CD4-positive, alpha-beta T cell treated with Interleukin-10 for 1 hour (primary cell): Measurements from ENCODE around the gene NBPF4.
"Not testable (repeated sequence)": the region's sequence is repeated elsewhere in the genome, so short reads cannot be mapped to it uniquely, and the experiment has no call there.

Source experiments
- DNase-seq: peaks from one replicate; pipeline ENCODE4 v3.0.0-alpha.2; 2020

Gene NBPF4, protein sequence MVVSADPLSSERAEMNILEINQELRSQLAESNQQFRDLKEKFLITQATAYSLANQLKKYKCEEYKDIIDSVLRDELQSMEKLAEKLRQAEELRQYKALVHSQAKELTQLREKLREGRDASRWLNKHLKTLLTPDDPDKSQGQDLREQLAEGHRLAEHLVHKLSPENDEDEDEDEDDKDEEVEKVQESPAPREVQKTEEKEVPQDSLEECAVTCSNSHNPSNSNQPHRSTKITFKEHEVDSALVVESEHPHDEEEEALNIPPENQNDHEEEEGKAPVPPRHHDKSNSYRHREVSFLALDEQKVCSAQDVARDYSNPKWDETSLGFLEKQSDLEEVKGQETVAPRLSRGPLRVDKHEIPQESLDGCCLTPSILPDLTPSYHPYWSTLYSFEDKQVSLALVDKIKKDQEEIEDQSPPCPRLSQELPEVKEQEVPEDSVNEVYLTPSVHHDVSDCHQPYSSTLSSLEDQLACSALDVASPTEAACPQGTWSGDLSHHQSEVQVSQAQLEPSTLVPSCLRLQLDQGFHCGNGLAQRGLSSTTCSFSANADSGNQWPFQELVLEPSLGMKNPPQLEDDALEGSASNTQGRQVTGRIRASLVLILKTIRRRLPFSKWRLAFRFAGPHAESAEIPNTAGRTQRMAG

GRCh38 chr1:108243976-108244375 lies at the start of gene NBPF4:
Gene NBPF4, minus strand, starts transcription at chr1:108244076. Its CDS starts 315 bp downstream, at chr1:108243761.
- not testable (repeated sequence) for DNase-seq

GRCh38 chr1:108282528-108283257 lies 38.8 kb upstream of the NBPF4 start:
- DNase-seq = not testable (repeated sequence)

DNA sequence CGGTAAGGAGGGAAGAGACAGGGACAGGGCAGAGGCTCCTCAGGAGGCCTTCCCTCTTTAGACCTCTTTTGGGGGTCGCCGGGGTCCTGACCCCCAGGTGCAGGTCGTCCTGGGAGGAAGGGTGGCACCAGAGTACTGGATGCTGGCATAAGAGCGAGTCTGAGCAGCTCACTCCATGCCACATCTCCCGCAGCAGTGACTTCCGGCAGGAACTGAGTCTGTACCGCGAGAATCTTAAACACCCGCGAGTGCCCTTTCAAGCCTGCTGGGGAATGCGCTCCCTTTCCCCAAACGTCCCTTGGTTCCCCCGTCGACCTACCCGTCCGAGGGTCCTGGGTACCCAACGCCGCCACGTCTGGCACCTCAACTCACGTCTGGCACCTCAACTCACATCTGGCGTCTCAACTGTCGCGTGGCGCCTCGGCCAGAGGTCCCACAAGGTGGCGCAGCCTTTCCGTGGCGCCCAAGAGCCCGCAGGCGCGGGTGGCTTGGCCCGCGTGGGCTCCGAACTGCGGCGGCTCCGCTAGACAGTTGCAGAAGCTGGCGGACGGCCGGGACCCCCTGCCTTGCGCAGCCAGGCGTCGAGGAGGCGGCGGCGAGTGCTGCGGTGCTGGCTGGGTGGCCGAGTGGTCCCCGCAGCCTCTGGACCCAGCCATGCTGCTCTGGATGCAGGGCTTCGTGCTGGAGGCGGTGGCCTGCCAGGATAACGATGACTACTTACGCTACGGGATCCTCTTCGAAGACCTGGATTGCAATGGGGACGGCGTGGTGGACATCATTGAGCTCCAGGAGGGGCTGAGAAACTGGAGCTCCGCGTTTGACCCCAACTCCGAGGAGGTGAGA lies 28.8 kb upstream of the NBPF4 start:
- not testable (repeated sequence) for DNase-seq

- DNase-seq = not testable (repeated sequence)
These were observed 23.2 kb upstream of the NBPF4 start for GRCh38 chr1:108267097-108267496.

DNA sequence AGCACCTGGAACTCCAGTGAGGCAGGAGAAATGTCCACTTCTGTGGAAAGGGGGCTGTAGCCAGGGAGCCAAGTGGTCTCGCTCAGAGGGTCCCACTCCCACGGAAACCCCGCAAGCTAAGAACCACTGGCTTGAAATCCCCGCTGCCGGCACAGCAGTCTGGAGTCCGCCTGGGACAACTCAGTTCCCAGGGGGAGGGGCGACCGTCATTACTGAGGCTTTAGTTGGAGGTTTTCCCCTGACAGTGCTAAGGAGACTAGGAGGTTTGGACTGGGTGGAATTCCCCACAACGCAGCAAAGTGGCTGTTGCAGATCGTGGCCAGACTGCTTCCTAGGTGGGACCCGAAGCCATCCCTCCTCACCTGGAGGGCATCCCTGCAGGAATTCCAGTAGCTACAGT lies 18.1 kb upstream of the NBPF4 start:
- not testable (repeated sequence) for DNase-seq

DNA sequence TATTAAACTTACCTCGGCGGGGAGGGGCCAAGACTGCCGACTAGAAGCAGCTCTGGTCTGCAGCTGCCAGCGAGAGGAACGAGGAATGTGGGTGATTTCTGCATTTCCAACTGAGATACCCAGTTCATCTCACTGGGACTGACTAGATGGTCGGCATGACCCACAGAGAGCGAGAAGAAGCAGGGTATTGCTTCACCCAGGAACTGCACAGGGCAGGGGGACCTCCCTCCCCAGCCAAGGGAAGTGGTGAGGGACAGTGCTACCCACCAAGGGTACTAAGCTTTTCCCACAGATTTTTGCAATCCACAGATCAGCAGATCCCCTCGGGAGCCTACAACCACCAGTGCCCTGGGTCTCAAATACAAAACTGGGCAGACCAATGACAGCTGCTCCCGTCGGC lies 17.6 kb upstream of the NBPF4 start:
- not testable (repeated sequence) for DNase-seq

GRCh38 chr1:108260578-108261259 lies 16.8 kb upstream of the NBPF4 start:
- DNase-seq = not testable (repeated sequence)

- DNase-seq = not testable (repeated sequence)
These were observed 11.6 kb upstream of the NBPF4 start for GRCh38 chr1:108255426-108255825.

DNA sequence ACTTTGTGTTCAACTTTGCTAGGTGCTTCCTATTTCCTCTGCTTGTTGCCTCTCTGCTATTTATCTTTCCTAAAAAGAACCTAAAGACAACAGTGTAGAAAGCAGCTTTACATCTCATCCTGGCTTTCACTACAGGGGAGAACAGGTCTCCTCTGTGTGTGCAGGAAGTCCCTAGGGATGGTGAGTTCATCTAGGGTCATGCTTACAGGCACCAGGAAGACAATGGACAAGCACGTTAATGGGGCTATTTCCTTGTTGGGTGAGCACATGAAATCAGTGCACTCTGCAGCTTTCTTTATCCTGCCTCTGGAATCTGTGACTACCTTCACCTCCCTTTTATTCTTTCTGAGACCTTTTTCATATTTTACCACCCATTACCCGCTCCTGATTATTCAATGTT lies 4.5 kb downstream of the NBPF4 start:
- not testable (repeated sequence) for DNase-seq

- not testable (repeated sequence) for DNase-seq
These were observed 8.6 kb downstream of the NBPF4 start for GRCh38 chr1:108235308-108235707.

GRCh38 chr1:108232183-108232582 lies 11.7 kb downstream of the NBPF4 start:
- DNase-seq = not testable (repeated sequence)

DNA sequence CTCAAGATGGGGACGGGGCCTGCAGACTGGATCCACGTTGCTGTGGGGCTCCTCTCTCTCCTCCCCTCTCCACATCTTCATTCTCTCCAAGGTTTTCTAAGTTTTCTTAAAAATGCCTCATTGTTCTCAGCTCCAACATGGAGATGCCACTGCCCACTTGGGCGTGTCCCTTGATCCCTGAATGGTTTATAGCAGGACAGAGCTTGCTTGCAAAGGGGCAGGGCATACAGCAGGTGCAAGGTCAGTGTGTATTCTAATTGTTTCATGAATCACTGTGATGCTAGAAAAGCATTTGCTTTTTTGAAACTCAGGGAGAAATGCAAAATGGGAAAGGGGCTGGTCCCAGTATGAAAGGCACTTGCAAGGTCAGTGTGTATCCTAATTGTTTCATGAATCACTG lies 13.9 kb downstream of the NBPF4 start:
- not testable (repeated sequence) for DNase-seq

- DNase-seq = not testable (repeated sequence)
These were observed 16.1 kb downstream of the NBPF4 start for GRCh38 chr1:108227772-108228171.

GRCh38 chr1:108226855-108227254 lies 17.0 kb downstream of the NBPF4 start:
- DNase-seq = not testable (repeated sequence)

- not testable (repeated sequence) for DNase-seq
These were observed 20.6 kb downstream of the NBPF4 start for GRCh38 chr1:108223226-108223625.

DNA sequence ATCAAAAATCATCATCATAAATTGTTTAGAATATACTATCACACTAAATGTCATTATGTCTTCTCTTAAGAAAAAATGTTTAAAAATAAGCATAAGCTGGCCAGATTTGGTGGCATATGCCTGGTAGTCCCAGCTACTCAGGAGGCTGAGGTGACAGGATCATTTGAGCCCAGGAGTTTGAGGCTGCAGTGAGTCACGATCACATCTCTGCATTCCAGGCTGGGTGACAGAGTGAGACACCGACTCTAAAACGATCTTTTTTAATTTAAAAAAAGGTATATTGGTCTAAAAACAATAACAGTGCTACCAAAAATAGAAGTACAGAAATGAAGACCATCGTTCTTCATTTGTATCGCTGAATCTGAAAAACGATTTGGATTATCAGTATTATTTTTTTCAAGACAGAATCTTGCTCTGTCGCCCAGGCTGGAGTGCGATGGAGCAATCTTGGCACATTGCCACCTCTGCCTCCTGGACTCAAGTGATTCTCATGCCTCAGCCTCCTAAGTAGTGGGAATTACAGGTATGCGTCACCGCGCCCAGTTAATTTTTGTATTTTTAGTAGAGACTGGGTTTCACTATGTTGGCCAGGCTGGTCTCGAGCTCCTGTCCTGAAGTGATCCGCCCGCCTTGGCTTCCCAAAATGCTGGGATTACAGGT lies 26.2 kb downstream of the NBPF4 start:
- DNase-seq = not testable (repeated sequence)

DNA sequence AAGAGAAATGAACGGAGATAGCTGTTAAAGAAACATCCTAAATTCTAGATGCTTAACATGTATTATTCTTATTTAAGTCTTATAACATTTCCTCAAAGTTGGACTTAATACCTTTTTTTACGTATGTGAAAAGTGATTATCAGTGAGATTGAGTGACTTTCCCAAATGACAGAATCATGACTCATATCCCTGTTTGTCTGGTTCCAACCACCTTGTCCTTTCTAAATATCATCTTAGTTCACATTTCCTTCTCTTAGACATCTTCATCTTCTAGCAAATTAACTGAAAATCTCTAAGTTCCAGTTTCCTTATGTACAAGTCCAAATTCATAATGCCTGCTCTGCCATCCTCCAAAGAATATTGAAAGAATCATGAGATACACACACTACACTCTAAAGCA lies 26.9 kb downstream of the NBPF4 start:
- DNase-seq = not testable (repeated sequence)

DNA sequence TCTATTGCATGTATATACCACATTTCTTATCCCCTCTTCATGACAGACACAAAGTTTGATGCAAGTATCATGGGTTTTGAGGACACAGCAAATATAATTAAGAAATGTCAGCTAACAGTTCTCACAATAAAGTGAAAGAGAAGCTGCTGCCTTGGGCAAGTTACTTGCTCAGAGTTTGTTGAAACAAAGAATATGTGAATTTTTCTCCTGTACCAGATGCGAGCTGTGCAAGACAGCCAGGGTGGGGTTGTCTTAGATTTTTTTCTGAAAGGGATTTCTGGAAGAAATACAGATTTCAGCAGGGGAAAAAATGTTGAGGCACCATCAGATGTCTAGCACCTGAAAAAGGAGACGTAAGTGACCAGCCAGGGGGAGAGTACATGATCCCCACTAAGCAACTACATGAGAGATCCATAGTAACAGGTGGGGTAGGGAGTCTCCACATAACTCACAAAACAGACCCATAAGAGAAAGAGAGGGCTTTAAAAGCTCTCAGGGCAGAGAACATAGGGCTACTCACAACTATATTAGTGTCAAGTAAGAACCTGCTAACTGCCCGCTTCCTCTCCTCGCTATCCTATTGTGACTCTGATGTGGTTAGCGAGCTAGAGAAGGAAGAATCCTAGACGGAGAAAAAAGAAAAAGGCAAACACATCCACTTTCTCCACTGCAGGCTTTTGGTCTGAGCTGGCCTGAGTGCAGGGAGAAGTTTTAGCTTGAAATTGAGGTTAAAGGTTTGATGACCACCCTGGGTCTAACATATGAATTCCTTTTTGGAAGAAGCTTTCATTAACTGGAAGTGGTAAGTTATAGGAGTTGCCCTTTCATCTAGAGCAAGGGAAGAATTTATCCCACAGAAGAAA lies 27.6 kb downstream of the NBPF4 start:
- DNase-seq = not testable (repeated sequence)

DNA sequence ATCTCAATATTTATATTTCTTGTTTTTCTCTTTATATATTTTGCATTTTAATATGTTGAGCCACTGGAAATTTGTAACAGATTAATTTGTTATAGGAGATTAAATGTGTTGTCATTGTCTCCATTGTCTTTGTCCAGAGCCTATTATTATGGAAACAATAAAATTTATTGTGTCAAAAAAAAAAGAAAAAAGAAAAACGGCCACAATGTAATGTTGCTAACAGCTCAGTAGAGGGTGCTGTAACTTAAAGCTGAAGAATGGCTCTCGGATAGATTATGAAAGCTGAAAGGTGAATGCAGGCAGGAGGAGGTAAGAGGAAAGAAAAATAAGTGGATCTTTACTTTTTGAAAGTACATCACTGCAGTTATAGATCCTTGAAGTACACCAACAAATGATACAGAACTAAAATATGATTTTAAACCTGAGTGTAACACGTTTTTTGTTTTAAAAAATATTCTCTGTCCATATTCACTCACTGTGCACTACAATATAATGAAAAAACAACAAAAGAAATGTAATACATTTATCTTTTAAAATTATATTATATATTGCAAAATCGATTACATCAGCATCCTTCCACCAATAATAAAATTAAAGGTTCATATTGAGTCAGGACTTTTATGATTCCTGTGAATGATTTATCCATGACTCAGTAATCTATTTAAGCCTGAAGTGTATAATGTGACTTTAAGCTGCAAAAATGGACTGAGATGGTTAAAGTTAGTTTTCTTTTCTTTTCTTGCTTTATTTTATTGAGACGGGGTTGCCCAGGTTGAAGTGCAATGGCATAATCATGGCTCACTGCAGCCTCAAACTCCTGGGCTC lies 29.0 kb downstream of the NBPF4 start:
- DNase-seq = peak; percentile 41
